H54 (cell line): ENCODE measurements around the gene ANKRD10.
A peak's percentile ranks its signal among the peaks of the same experiment; 100 is the strongest.
"Not testable (repeated sequence)": the region's sequence is repeated elsewhere in the genome, so short reads cannot be mapped to it uniquely, and the experiment has no call there.

Source experiments
- DNase-seq: peaks from one replicate; pipeline ENCODE4 v3.0.0; 2011; ENCODE audit warnings: low spot score, mixed read lengths; ENCODE audit not compliant: insufficient read length
- FAIRE-seq: peaks from 3 replicates; lab custom pipeline; 2011; peaks lifted over from hg19 to GRCh38; lab: Jason Lieb, UNC
- POLR2A ChIP-seq: IDR thresholded peaks from 2 replicates; pipeline ENCODE4 v1.6.1; 2011; ENCODE audit warnings: low read depth, mild to moderate bottlenecking, low read length

Gene ANKRD10

DNA sequence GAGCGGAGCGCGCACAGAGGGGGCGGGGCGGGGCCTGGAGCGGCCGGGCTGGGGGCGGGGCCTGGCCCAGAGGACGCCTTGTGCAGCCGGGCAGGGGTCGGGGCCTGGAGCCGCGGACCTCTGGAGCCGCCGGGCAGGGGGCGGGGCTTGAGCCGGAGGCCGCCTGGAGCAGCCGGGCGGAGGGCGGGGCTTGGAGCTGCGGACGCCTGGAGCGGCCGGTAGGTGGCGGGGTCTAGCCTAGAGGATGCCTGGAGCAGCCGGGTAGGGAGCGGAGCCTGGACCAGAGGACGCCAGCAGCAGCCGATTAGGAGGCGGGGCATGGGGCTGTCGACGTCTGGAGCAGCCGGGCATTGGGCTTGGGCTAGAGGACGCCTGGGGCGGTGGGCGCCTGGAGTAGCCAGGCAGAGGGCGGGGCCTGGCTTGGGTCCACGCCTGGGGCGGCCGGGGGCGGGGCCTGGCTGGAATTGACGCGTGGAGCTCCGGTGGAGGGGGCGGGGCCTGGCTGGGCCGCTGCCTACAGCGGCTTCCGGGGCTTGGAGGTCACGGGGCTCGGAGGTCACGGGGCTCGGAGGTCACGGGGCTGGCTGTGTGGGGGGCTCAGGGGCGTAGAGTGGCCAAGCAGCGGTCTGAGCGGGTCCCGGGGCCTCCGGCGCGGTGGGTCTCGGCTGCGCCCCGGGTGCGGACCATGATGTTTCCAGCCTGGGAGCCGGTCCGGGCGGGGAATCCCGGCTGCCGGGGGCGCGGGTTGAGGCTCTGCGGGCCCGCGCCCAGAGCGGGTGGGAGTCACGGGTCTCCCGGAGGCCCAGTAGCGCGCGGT lies at the start of gene ANKRD10:
Gene ANKRD10 (minus strand): TSS at position 13 of the 817 bp plus-strand sequence. CDS start 135 bp downstream, outside the sequence.
- 0 out of 2 replicates have a peak, but pooled peaks have one; percentile 34 for TF ChIP-seq POLR2A
- no peak for FAIRE-seq
- peak; percentile 100 for DNase-seq

DNA sequence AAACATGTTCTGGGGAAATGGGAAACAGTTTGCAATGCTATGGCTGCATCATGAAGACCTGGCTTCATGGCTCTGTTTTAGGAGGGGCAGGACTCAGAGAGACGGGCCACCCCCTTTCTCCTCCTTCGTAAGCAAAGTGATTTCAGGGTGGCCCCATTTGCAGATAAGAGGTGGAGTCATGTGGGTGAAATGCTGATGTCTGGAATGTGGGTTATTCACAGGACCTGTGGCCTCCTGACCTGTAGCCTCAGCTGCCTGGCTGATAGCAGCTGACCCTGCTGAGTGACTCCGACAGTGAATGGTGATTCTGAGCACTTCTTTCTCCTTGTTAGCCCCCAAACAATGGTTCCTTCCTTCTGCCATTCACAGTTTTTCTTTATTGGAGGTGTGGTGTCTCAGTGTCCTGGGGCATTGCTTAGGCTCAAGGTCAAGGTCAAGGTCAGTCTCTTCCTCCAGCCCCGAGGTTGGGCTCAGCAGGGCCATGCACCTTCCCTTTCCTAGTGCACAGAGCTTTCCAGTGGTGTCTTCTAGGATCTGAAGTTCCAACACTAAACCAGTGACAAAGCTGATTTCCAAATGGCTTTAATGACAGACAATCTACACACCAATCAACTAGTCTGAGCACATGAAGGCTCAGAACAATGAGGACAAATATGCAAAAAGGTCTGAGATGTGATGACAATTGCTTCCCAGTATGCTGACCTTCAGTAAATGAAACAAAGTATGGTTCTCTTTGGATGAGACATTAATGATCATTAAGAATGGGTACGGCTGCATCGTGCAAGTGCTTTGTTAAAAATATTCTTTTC lies 49.6 kb upstream of the ANKRD10 start:
- FAIRE-seq (peak; percentile 33), DNase-seq (no peak)
- TF ChIP-seq POLR2A: no peak

DNA sequence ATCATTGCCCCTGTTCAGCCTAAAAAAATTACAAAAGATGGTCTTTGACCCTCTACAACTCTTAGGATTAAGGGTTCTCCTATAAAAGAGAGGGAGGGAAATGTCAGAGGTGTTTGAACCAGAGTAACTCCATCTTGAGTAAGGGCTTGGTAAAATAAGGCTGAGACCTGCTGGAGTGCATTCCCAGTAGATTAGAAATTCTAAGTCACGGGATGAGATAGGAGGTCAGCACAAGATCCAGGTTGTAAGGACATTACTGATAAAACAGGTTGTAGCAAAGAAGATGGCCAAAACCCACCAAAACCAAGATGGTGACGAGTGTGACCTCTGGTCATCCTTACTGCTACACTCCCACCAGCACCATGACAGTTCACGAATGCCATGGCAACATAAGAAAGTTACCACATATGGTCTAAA lies 48.7 kb upstream of the ANKRD10 start:
- DNase-seq (no peak), FAIRE-seq (no peak)
- TF ChIP-seq POLR2A: no peak

DNA sequence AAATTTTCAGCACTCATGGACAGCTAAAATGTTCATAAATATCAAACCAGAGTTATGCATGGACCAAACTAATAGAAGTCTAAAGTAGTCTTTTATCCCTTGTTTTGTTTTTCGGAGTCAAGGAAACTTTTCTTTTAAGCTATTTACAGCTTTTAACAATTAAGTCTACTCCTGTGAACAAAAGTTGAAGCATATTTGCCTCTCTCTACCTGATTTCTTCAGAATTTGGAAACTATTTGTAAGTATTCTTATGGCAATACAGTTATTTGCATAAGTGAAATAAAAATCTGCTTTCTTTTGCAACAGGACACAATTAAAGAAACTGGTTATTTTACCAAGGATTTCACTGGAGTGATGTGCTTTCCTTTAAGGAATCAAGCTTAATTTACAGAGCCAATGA lies 47.1 kb upstream of the ANKRD10 start:
- no peak for FAIRE-seq
- no peak for DNase-seq
- no peak for TF ChIP-seq POLR2A

DNA sequence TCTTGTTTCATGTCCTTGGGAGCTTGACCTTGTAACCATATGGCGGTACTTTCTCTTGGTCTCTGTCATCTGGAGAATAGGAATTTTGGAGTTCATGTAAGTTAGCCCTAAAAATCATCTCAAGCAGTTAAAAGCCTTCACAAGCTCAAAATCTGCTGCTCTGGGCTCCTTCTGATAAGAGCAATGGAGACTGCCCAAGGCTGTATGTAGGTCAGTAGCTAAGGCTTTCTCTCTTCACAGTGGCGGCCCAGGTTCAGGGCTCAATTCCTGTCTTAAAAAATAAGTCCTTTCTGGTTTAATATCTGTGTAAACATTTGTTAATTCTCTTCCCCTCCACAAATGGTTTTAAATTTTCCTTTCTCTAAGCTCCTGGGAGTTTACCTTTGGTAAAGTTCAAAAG lies 45.3 kb upstream of the ANKRD10 start:
- no peak for TF ChIP-seq POLR2A
- FAIRE-seq: no peak
- DNase-seq: no peak

DNA sequence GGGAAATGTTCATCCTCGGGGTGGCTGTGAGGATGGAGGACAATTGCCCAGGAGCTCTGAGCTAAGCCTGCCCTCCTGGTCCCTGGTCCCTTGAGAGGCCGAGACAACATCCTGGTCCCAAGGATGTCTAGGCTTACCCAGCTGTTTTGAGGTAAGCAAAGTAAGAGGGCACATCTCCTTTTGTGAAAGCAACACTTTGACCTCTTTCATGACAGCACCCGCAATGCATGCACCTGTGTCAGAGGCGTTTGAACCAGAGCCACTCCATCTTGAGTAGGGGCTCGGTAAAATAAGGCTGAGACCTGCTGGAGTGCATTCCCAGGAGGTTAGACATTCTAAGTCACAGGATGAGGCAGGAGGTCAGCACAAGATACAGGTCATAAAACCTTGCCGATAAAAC lies 43.1 kb upstream of the ANKRD10 start:
- DNase-seq (no peak), FAIRE-seq (no peak)
- no peak for TF ChIP-seq POLR2A

DNA sequence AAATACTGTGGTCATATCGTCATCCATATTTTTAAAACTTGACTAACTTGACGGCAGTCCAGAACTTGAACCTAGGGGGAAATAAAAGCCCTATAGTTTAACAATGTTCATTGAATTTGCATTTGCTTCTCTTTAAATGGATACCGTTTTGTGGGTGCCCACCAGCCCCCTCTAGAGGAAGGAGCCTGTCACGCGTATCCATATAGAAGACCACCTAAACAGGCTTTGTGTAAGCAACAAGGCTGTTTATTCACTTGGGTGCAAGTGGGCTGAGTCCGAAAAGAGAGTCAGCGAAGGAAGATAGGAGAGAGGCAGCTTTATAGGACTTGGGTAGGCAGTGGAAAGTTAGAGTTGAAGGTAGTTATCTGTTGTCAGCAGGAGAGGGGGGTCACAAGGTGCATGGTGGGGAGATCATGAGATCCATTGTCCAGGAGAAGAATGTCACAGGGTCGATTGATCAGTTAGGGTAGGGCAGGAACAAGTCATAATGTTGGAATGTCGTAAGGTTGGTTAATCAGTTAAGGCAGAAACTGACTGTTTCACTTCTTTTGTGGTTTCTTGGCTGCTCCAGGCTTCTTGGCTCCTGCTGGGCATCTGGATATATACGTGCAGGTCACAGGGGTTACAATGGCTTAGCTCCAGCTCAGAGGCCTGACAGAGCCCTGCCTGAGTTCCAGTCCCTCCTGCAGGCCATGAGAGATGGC lies 42.5 kb upstream of the ANKRD10 start:
- DNase-seq (no peak), FAIRE-seq (no peak)
- TF ChIP-seq POLR2A: no peak

DNA sequence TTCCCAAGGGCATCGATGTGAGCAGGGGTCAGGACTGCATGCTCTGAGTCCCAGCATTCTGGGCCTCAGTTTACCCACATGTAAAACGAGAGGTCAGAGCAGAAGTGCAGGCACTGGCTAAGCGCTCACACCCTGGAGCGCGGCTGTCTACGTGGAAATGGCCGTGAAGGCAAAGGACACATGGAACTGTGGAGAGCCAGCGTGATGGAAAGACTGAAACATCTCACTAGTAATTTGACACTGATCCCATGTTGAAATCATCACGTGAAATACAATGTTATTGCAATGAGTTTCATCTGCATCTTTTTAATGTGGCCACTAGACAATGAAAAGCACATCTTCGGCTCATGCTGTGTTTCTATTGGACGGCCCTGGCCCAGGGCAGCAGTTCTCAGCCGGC lies 41.3 kb upstream of the ANKRD10 start:
- not testable (repeated sequence) for FAIRE-seq

DNA sequence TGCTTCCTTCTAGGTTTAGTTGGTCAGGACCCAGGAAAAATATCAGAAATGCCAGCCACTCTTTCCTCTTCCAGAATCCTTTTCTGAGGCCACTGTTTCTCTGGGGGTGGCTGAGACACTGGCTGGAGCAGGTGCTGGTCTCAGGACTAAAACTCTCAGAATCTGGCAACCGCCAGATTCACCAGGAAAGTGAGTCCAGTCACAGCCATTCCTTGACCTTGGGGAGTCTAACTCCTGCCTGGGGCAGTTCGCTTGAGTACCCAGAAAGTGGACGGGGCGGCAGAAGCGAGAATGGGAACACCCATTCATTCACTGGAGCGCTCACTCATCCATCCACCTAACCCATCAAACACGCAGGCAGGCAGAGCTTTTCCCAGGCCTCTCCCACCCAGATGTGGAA lies 40.7 kb upstream of the ANKRD10 start:
- FAIRE-seq, DNase-seq: not testable (repeated sequence)

More for the DNA sequence above, 41.3 kb upstream of the ANKRD10 start:
- not testable (repeated sequence) for DNase-seq

DNA sequence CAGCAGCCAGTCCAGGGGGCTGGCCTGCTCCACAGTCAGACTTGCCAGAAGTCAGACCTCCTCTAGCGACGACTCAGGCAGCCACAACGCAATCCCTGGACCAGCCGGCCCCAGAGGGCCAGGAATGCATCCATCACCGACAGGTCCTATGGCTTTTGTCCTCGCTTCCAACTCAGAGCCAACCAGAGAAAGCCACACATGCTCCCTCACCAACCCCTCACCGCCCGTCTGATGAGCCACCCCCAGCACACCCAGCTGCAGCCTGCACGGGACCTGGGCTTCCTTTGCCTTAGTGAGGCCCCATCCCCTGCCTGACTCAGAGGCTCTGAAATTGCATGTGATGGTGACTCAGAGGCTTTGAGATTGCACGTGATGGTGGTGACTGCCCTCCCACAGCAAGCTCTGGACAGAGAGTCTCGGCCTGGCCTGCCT lies 40.2 kb upstream of the ANKRD10 start:
- FAIRE-seq: peak; percentile 98
- DNase-seq: peak; percentile 87

DNA sequence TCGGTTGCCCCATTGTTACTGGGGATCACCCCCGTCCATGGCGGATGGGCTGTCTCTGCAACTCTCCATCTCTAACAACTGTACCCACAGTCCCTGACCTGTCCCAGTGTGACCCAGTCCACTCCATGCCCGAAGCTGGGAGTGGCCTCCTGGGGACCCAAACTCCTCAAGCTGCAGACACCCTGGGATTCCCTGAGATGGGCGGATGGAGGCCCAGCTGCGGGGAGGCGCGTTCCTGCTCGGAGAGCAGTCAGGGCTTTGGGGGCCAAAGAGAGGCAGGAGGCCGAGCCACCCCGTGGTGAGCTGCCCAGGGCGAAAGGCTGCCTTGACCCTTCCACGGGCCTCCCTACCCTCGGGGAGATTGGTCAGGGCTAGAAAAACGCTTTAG lies 39.7 kb upstream of the ANKRD10 start:
- FAIRE-seq, DNase-seq: not testable (repeated sequence)

DNA sequence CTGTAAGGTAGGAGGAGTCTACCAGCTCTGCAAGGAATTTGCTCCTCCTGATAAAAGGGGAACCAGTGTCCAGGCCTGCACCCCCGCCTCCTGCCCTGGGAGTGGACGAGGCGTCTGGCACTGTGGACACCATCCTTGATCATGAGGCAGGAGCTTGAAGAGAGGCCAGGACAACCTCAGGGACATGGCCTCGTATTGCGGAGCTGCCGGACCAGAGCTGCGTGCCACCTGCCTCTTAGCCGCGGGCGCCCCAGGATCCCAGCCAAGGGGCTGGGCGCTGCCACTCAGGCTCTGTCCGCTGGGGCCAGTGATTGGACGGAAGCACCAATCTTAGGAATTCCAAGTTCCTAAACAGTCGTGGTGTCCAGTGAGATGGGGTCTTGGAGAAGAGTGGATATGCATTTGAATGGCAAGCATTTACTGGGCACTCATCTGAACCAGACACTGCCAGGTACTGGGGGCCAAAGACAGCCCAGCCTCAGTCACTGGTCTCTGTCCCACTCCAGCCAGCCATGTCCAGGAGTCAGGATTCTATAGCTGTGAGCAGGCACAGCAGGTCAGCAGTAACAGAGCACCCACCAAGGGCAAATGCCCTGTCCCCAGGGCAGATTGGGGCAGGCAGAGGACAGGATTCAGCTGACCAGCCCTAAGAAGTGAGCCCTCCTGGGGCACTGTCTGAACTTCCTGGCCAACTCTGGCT lies 39.1 kb upstream of the ANKRD10 start:
- FAIRE-seq: no peak
- TF ChIP-seq POLR2A: no peak

DNA sequence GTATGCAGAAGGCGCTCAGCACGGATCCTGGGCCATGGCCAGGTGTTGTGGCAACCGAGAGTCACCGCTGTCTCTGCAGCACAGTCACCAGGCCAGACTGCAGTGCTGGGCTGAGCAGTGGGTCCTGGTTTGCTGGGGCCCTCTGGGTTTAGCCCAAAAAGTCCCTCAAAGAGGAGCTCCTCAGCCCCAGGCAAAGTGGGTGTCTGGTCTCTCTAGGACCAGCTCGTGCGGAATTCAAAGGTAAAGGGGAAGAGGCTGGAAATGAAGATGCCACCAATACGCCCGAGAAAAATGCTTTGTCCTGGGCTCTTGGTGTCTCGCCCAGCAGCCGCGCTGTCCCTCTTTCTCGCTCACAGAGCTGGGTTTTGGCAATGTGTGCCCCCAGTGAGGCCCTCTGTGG lies 38.5 kb upstream of the ANKRD10 start:
- no peak for TF ChIP-seq POLR2A
- FAIRE-seq: no peak
- DNase-seq: no peak

More for the DNA sequence above, 39.1 kb upstream of the ANKRD10 start:
- DNase-seq: no peak

DNA sequence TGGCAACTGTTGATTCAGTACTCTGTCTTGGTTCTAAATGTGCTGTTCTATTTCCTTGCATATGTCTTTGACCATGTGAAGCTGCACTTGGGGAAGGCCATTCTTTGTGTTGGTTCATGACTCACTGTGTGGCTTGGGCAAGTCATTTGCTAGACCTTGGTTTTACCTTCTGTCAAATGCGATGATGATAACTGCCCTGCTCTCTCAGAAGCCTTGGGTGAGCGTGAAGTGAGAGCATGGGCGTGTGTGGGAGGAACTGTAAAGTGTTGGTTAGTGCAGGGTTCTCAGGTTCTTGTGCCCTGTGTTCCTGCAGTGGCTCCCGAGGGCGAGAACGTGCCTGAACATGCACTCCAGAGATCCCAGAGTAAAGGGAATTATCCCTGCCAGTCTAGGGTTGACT lies 37.3 kb upstream of the ANKRD10 start:
- peak; percentile 81 for FAIRE-seq
- not testable (repeated sequence) for DNase-seq
